ENCODE data around the gene DNAH1. TPM values are rescaled to one million over a fixed set of nuclear protein-coding genes. Genes with fewer than 3 reads are reported as not detected.
A peak's percentile ranks its signal among the peaks of the same experiment; 100 is the strongest.

Gene DNAH1
- total RNA-seq, 2 experiments from 2014 or later: 9.4 TPM

DNA sequence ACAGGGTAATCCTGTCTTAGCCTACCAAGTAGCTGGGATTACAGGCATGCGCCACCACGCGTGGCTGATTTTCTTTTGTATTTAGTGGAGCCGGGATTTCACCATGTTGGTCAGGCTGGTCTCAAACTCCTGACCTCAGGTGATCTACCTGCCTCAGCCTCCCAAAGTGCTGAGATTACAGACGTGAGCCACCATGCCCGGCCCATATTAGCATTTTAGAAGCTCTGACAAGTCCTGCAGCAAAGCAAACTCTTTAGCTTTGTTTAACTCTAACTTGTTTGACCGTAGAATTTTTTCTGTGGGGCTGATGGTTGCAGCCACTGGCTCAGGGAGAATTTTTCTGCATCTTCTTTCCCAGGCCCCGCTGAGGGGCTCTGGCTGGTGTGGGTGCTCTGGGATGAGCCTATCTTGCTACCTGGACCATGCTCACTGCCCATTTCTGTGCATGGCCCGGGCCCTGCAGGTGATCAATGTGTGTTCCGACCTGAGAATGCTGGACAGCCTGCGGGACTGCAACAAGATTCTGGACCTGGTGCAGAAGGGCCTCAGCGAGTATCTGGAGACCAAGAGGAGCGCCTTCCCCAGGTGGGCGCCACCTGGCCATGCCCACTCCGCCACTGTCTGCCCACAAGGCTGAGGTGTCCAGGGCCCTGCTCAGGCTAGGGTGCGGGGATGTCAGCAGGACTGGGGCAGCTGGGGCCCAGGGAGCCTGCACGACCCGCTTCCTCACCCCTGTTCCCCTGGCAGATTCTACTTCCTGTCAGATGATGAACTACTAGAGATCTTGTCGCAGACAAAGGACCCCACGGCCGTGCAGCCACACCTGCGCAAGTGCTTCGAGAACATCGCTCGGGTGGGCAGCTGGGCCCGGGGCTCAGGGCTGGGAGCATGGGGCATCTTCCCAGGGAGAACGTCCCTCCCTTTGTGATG is 41.3 kb downstream of the DNAH1 start:
- intact Hi-C loops (cut with micrococcal nuclease): no loop called here
- Mint-ChIP-seq H3K9me3 (no peaks in the 10 kb centered on the region), H3K36me3 (ENCODE audit: low read depth) (peaks cover 2% of the 10 kb centered on the region), H3K27ac (no peak overlapping the region), H3K4me3 (no peak overlapping the region), H3K27me3 (ENCODE audit: low read depth) (no peaks in the 10 kb centered on the region), H3K4me1 (ENCODE audit: low read depth) (no peaks in the 10 kb centered on the region)
- CTCF ChIA-PET: no interaction called here
- DNase-seq: no peak

- H3K36me3 Mint-ChIP-seq (ENCODE audit: low read depth): peaks cover 4% of the 10 kb centered on the region
- CTCF ChIA-PET: no interaction called here
These were observed 42.3 kb downstream of the DNAH1 start for GRCh38 chr3:52358362-52358940.

GRCh38 chr3:52359116-52359855 is 43.2 kb downstream of the DNAH1 start:
- H3K27me3 Mint-ChIP-seq (ENCODE audit: low read depth): no peaks in the 10 kb centered on the region
- no peak overlapping the region for H3K27ac Mint-ChIP-seq
- no peaks in the 10 kb centered on the region for H3K4me1 Mint-ChIP-seq (ENCODE audit: low read depth)
- H3K36me3 Mint-ChIP-seq (ENCODE audit: low read depth): peaks cover 6% of the 10 kb centered on the region
- no peak overlapping the region for H3K4me3 Mint-ChIP-seq
- intact Hi-C loops (cut with micrococcal nuclease): no loop called here
- H3K9me3 Mint-ChIP-seq: no peaks in the 10 kb centered on the region
- CTCF ChIA-PET: no interaction called here
- no peak for DNase-seq

More at GRCh38 chr3:52358362-52358940, 42.3 kb downstream of the DNAH1 start:
- Mint-ChIP-seq H3K27me3 (ENCODE audit: low read depth) (no peaks in the 10 kb centered on the region), H3K4me3 (no peak overlapping the region), H3K4me1 (ENCODE audit: low read depth) (no peaks in the 10 kb centered on the region), H3K27ac (no peak overlapping the region), H3K9me3 (no peaks in the 10 kb centered on the region)
- DNase-seq: no peak
- intact Hi-C loops (cut with micrococcal nuclease): no loop called here

GRCh38 chr3:52361011-52361410 is 44.9 kb downstream of the DNAH1 start:
- intact Hi-C loops (cut with micrococcal nuclease): no loop called here
- H3K27me3 Mint-ChIP-seq (ENCODE audit: low read depth): no peaks in the 10 kb centered on the region
- H3K9me3 Mint-ChIP-seq: no peaks in the 10 kb centered on the region
- peaks cover 10% of the 10 kb centered on the region for H3K36me3 Mint-ChIP-seq (ENCODE audit: low read depth)
- no peak overlapping the region for H3K4me3 Mint-ChIP-seq
- H3K27ac Mint-ChIP-seq: no peak overlapping the region
- no peaks in the 10 kb centered on the region for H3K4me1 Mint-ChIP-seq (ENCODE audit: low read depth)
- CTCF ChIA-PET: interaction anchor here (1.6 kb wide), 1 partner anchor 24 kb away, joined by 4 read pairs; no protein-coding TSS in a partner anchor
- DNase-seq: no peak

GRCh38 chr3:52361454-52361853 is 45.3 kb downstream of the DNAH1 start:
- no peaks in the 10 kb centered on the region for H3K4me1 Mint-ChIP-seq (ENCODE audit: low read depth)
- no peaks in the 10 kb centered on the region for H3K27me3 Mint-ChIP-seq (ENCODE audit: low read depth)
- no peak overlapping the region for H3K27ac Mint-ChIP-seq
- peaks cover 10% of the 10 kb centered on the region for H3K36me3 Mint-ChIP-seq (ENCODE audit: low read depth)
- H3K4me3 Mint-ChIP-seq: no peak overlapping the region
- CTCF ChIA-PET: interaction anchor here (0.6 to 1.6 kb wide), 2 partner anchors 23 to 24 kb away, joined by 3 to 4 read pairs; no protein-coding TSS in a partner anchor
- no peak for DNase-seq
- no peaks in the 10 kb centered on the region for H3K9me3 Mint-ChIP-seq
- intact Hi-C loops (cut with micrococcal nuclease): no loop called here

DNA sequence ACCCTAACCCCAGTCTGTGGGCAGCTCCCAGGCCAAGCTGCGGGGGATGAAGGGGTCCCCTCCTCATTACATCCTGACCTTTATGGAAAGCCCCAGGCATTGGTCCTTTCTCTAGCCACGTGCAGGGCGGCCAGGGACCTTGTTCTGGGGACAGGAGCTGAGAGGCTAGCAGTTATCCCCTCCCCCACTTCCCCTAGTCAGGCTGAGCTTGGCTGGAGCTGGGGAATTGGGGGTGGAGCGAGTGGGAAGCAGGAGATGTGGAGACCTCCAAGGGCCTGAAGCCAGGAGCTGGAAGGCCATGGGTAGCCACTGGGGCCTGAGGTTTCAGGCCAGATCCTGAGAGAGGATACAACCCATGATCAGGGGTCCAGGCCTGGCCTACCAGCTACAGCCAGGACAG is 45.8 kb downstream of the DNAH1 start:
- Mint-ChIP-seq H3K27me3 (ENCODE audit: low read depth) (no peaks in the 10 kb centered on the region), H3K4me3 (no peak overlapping the region), H3K27ac (no peak overlapping the region), H3K4me1 (ENCODE audit: low read depth) (no peaks in the 10 kb centered on the region), H3K36me3 (ENCODE audit: low read depth) (peaks cover 10% of the 10 kb centered on the region), H3K9me3 (no peaks in the 10 kb centered on the region)
- CTCF ChIA-PET: interaction anchor here (0.6 to 1.6 kb wide), 3 partner anchors 18 to 23 kb away, joined by 3 to 6 read pairs (median 4); no protein-coding TSS in a partner anchor
- no peak for DNase-seq
- intact Hi-C loops (cut with micrococcal nuclease): no loop called here

- peaks cover 10% of the 10 kb centered on the region for H3K36me3 Mint-ChIP-seq (ENCODE audit: low read depth)
- no peaks in the 10 kb centered on the region for H3K27me3 Mint-ChIP-seq (ENCODE audit: low read depth)
- no peak overlapping the region for H3K4me3 Mint-ChIP-seq
- H3K27ac Mint-ChIP-seq: no peak overlapping the region
- H3K4me1 Mint-ChIP-seq (ENCODE audit: low read depth): no peaks in the 10 kb centered on the region
- intact Hi-C loops (cut with micrococcal nuclease): no loop called here
- no peaks in the 10 kb centered on the region for H3K9me3 Mint-ChIP-seq
- DNase-seq: no peak
- CTCF ChIA-PET: interaction anchor here (1.2 kb wide), 1 partner anchor 82 kb away, joined by 3 read pairs; no protein-coding TSS in a partner anchor
These were observed 48.4 kb downstream of the DNAH1 start for GRCh38 chr3:52364322-52365035.

DNA sequence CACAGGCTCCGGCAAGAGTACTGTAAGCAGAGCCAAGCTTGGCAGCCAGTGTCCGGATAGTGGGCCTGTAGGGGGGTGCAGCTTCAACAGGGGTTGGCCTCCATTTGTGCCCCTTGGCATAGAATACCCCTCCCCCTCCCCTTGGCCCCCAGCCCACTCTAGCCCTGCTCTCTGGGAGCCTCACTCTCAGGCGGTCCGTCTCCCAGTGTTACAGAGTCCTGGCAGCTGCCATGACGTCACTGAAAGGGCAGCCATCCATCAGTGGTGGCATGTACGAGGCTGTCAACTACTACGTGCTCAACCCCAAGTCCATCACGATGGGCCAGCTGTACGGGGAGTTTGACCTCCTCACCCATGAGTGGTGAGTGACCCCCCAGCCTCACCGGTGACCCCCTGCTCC is 50.4 kb downstream of the DNAH1 start:
- H3K27me3 Mint-ChIP-seq (ENCODE audit: low read depth): no peaks in the 10 kb centered on the region
- no peak overlapping the region for H3K4me3 Mint-ChIP-seq
- CTCF ChIA-PET: no interaction called here
- DNase-seq: no peak
- H3K4me1 Mint-ChIP-seq (ENCODE audit: low read depth): no peaks in the 10 kb centered on the region
- H3K27ac Mint-ChIP-seq: no peak overlapping the region
- peaks cover 10% of the 10 kb centered on the region for H3K36me3 Mint-ChIP-seq (ENCODE audit: low read depth)
- intact Hi-C loops (cut with micrococcal nuclease): no loop called here
- H3K9me3 Mint-ChIP-seq: no peaks in the 10 kb centered on the region

- CTCF ChIA-PET: no interaction called here
- intact Hi-C loops (cut with micrococcal nuclease): no loop called here
- no peak for DNase-seq
- no peaks in the 10 kb centered on the region for H3K27me3 Mint-ChIP-seq (ENCODE audit: low read depth)
- H3K4me1 Mint-ChIP-seq (ENCODE audit: low read depth): peaks cover 4% of the 10 kb centered on the region
- no peaks in the 10 kb centered on the region for H3K9me3 Mint-ChIP-seq
- H3K36me3 Mint-ChIP-seq (ENCODE audit: low read depth): peaks cover 11% of the 10 kb centered on the region
- H3K27ac Mint-ChIP-seq: no peak overlapping the region
- H3K4me3 Mint-ChIP-seq: no peak overlapping the region
These were observed 52.1 kb downstream of the DNAH1 start for GRCh38 chr3:52367891-52368880.

DNA sequence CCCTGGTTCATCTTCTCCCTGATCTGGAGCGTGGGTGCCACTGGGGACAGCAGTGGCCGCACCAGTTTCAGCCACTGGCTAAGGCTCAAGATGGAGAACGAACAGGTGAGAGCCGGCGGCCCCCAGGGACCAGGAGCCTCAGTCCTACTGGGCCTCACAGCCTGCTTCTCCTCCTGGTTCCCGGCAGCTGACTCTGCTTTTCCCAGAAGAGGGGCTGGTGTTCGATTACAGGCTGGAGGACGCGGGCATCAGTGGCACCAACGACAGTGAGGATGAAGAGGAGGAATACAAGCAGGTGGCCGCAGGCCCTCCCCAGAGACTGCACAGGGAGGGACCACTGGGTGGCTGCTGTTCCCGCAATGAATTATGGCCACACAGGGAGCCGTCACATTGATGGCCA is 54.4 kb downstream of the DNAH1 start:
- Mint-ChIP-seq H3K27me3 (ENCODE audit: low read depth) (no peaks in the 10 kb centered on the region), H3K36me3 (ENCODE audit: low read depth) (peaks cover 5% of the 10 kb centered on the region), H3K9me3 (no peaks in the 10 kb centered on the region), H3K4me1 (ENCODE audit: low read depth) (peaks cover 8% of the 10 kb centered on the region), H3K27ac (no peak overlapping the region), H3K4me3 (no peak overlapping the region)
- CTCF ChIA-PET: interaction anchor here (2.1 kb wide), 1 partner anchor 15 kb away, joined by 6 read pairs; no protein-coding TSS in a partner anchor
- no peak for DNase-seq
- intact Hi-C loops (cut with micrococcal nuclease): no loop called here

GRCh38 chr3:52372822-52373504 is 56.8 kb downstream of the DNAH1 start:
- intact Hi-C loops (cut with micrococcal nuclease): no loop called here
- Mint-ChIP-seq H3K4me3 (no peak overlapping the region), H3K9me3 (no peaks in the 10 kb centered on the region), H3K4me1 (ENCODE audit: low read depth) (peaks cover 8% of the 10 kb centered on the region), H3K36me3 (ENCODE audit: low read depth) (peaks cover 5% of the 10 kb centered on the region), H3K27ac (no peak overlapping the region), H3K27me3 (ENCODE audit: low read depth) (no peaks in the 10 kb centered on the region)
- peak; percentile 29 for DNase-seq
- CTCF ChIA-PET: no interaction called here

Measured in activated naive CD4-positive, alpha-beta T cell treated with anti-CD3 and anti-CD28 coated beads for 36 hours (primary cell).